Nephron progenitor cell (in vitro differentiated cells): Measurements from ENCODE around the gene MYH10.

ENCODE experiments used
- DNase-seq: peaks from one replicate; pipeline ENCODE4 v3.0.0; 2021
- H3K27ac Mint-ChIP-seq: 2 replicates; pipeline ENCODE4 v1.8.0; 2021; ENCODE audit warnings: mild to moderate bottlenecking, moderate library complexity, mixed read lengths
- H3K27me3 Mint-ChIP-seq: 2 replicates; pipeline ENCODE4 v1.8.0; 2021; ENCODE audit warnings: mild to moderate bottlenecking, low read depth, mixed read lengths; ENCODE audit not compliant: poor library complexity
- H3K36me3 Mint-ChIP-seq: 2 replicates; pipeline ENCODE4 v1.8.0; 2021; ENCODE audit warnings: low read depth, mixed read lengths
- H3K4me1 Mint-ChIP-seq: 2 replicates; pipeline ENCODE4 v1.8.0; 2021; ENCODE audit warnings: mixed read lengths
- H3K4me3 Mint-ChIP-seq: 2 replicates; pipeline ENCODE4 v1.8.0; 2021; ENCODE audit warnings: mild to moderate bottlenecking, moderate library complexity, mixed read lengths
- H3K9me3 Mint-ChIP-seq: 2 replicates; pipeline ENCODE4 v1.8.0; 2021; ENCODE audit warnings: mild to moderate bottlenecking, moderate library complexity, mixed read lengths
- CTCF ChIP-seq: fragments of 200-600 bp; sonication (generic); IDR thresholded peaks from 2 replicates; pipeline ENCODE4 v1.5.0; 2021; ENCODE audit warnings: antibody characterized with exemption

The MYH10 gene

GRCh38 chr17:8465759-8466158 lies 164.8 kb downstream of the MYH10 start:
- no peaks in the 10 kb centered on the region for H3K27me3 Mint-ChIP-seq
- H3K27ac Mint-ChIP-seq = peak overlapping the region; percentile 53

GRCh38 chr17:8465356-8465755 lies 165.2 kb downstream of the MYH10 start:
- Mint-ChIP-seq H3K4me3 (no peak overlapping the region), H3K36me3 (peaks cover 43% of the 10 kb centered on the region)
- no peak for TF ChIP-seq CTCF

More at GRCh38 chr17:8465759-8466158, 164.8 kb downstream of the MYH10 start:
- H3K36me3 Mint-ChIP-seq = peaks cover 43% of the 10 kb centered on the region
- peaks cover 33% of the 10 kb centered on the region for H3K4me1 Mint-ChIP-seq
- TF ChIP-seq CTCF = no peak
- H3K4me3 Mint-ChIP-seq = no peak overlapping the region
- no peak for DNase-seq
- no peaks in the 10 kb centered on the region for H3K9me3 Mint-ChIP-seq

GRCh38 chr17:8464941-8465340 lies 165.6 kb downstream of the MYH10 start:
- Mint-ChIP-seq H3K27ac (peak overlapping the region; percentile 53), H3K36me3 (peaks cover 40% of the 10 kb centered on the region), H3K4me3 (no peak overlapping the region), H3K27me3 (no peaks in the 10 kb centered on the region), H3K9me3 (no peaks in the 10 kb centered on the region), H3K4me1 (peaks cover 33% of the 10 kb centered on the region)
- TF ChIP-seq CTCF = no peak
- no peak for DNase-seq

More at GRCh38 chr17:8465356-8465755, 165.2 kb downstream of the MYH10 start:
- no peak for DNase-seq
- Mint-ChIP-seq H3K4me1 (peaks cover 33% of the 10 kb centered on the region), H3K9me3 (no peaks in the 10 kb centered on the region), H3K27ac (peak overlapping the region; percentile 53), H3K27me3 (no peaks in the 10 kb centered on the region)

- Mint-ChIP-seq H3K4me1 (peaks cover 33% of the 10 kb centered on the region), H3K36me3 (peaks cover 45% of the 10 kb centered on the region), H3K4me3 (no peak overlapping the region), H3K27ac (peak overlapping the region; percentile 77), H3K9me3 (no peaks in the 10 kb centered on the region), H3K27me3 (no peaks in the 10 kb centered on the region)
- no peak for TF ChIP-seq CTCF
- no peak for DNase-seq
Observed at GRCh38 chr17:8463099-8463498, 167.4 kb downstream of the MYH10 start.

GRCh38 chr17:8462564-8462963 lies 168.0 kb downstream of the MYH10 start:
- no peaks in the 10 kb centered on the region for H3K9me3 Mint-ChIP-seq
- no peak overlapping the region for H3K27ac Mint-ChIP-seq
- DNase-seq = no peak
- no peaks in the 10 kb centered on the region for H3K27me3 Mint-ChIP-seq
- peaks cover 45% of the 10 kb centered on the region for H3K36me3 Mint-ChIP-seq
- no peak overlapping the region for H3K4me3 Mint-ChIP-seq
- H3K4me1 Mint-ChIP-seq = peaks cover 33% of the 10 kb centered on the region
- TF ChIP-seq CTCF = no peak

- Mint-ChIP-seq H3K27ac (no peak overlapping the region), H3K4me1 (peaks cover 16% of the 10 kb centered on the region), H3K9me3 (no peaks in the 10 kb centered on the region), H3K4me3 (no peak overlapping the region), H3K27me3 (no peaks in the 10 kb centered on the region), H3K36me3 (peaks cover 62% of the 10 kb centered on the region)
- DNase-seq = no peak
- no peak for TF ChIP-seq CTCF
Observed at GRCh38 chr17:8459831-8460230, 170.7 kb downstream of the MYH10 start.
